ENCODE data around the gene PPP1R12A. TPM values are rescaled to one million over a fixed set of nuclear protein-coding genes. Genes with fewer than 3 reads are reported as not detected.

PPP1R12A gene
- total RNA-seq, 4 donors from 2014 or later, result 79.2 to 276 (median 92.6) TPM

DNA sequence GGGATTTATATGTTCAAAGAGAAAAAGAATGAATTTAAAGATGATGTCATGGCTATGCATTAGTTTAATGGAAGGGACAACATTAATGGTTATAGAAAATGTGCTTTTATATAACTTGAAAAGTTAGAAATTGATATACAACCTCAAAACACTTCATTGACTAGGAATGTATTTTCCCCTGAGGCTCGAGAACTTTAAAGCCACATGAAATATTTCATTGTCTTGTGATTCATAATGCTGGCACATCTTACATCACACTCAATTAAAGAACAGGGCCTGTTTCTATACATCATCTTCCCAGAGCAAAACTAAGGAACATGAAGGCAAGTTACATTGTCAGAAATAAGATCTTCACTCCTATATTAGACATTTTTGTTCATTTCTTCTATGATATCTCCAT, 208.9 kb downstream of the PPP1R12A start:
- no peaks in the 10 kb centered on the region for H3K4me1 ChIP-seq
- H3K4me3 ChIP-seq, result no peak overlapping the region
- DNase-seq, result no peak
- H3K36me3 ChIP-seq, result no peaks in the 10 kb centered on the region
- no peaks in the 10 kb centered on the region for H3K9me3 ChIP-seq
- TF ChIP-seq POLR2A (IDR thresholded peaks at IDR 0.05), result no peak
- H3K27ac ChIP-seq, result no peak overlapping the region
- H3K27me3 ChIP-seq, result no peaks in the 10 kb centered on the region

Small RNAs within 50 kb of the gene (small RNA-seq; reads per million reads assigned to genes)
- gene RNA5SP363, result 0 reads per million in 2 donors

Other genes with a start within 250 kb of the PPP1R12A start
- 100 to 1,000 TPM in 1 of 4 donors, 10 to 100 TPM in 3; 86.7 to 174 (median 95.8) TPM for gene PAWR, start 244.1 kb downstream of the PPP1R12A start, total RNA-seq
- gene OTOGL, start 164.4 kb upstream of the PPP1R12A start, total RNA-seq, result 1 to 10 TPM in 1 of 4 donors, under 1 TPM in 3; 0.13 to 1.7 (median 0.23) TPM

All from Peyer's patch (tissue), 4 donors.